Cardiac muscle cell (in vitro differentiated cells and primary cell): ENCODE results near the gene LYST. TPM values are rescaled to one million over a fixed set of nuclear protein-coding genes. Genes with fewer than 3 reads are reported as not detected.

Experiments used
- DNase-seq, 2 donors: peaks; one replicate each; pipeline versions ENCODE4 v3.0.0 to v3.0.0-alpha.2; 2010 to 2017; ENCODE audit warnings: low read depth in 1 of 2, low spot score in 1 of 2
- H3K27ac ChIP-seq: fragments of 200-600 bp; sonication (generic); 2 replicates; pipeline ENCODE4 v1.5.1; 2016
- H3K27me3 ChIP-seq: fragments of 200-600 bp; sonication (generic); 2 replicates; pipeline ENCODE4 v1.6.0; 2016; ENCODE audit warnings: control low read depth
- H3K36me3 ChIP-seq: fragments of 200-600 bp; sonication (generic); 2 replicates; pipeline ENCODE4 v1.5.1; 2016; ENCODE audit warnings: control low read depth
- H3K4me1 ChIP-seq: fragments of 200-600 bp; sonication (generic); 2 replicates; pipeline ENCODE4 v1.8.1; 2017; ENCODE audit warnings: low read depth, mild to moderate bottlenecking, mixed run types
- H3K4me3 ChIP-seq: fragments of 200-600 bp; sonication (generic); 2 replicates; pipeline ENCODE4 v1.5.1; 2016; ENCODE audit warnings: mild to moderate bottlenecking
- H3K9me3 ChIP-seq: fragments of 200-600 bp; sonication (generic); 2 replicates; pipeline ENCODE4 v1.5.1; 2017; ENCODE audit warnings: low read depth, mild to moderate bottlenecking, control low read depth
- CTCF ChIP-seq: IDR thresholded peaks from 2 replicates; pipeline ENCODE4 v1.5.1; 2012; ENCODE audit warnings: low read depth, mild to moderate bottlenecking, low read length
- polyA plus RNA-seq: library from polyadenylated mRNA; unstranded; fragments of >200 nt; fragmentation: Nextera tagmentation; extraction: Ambion mirVana; gene quantifications from 2 replicates; pipeline ENCODE4 v1.2.1, GENCODE V29; 2016
- total RNA-seq: library from RNA; depleted of rRNA; stranded (reverse); fragments of >200 nt; gene quantifications from 2 replicates; pipeline ENCODE4 v1.2.3, GENCODE V29; 2016

LYST gene
- total and polyA plus RNA-seq, 2 experiments from 2014 or later: 4.5 to 5.2 TPM

GRCh38 chr1:235724730-235725129 lies 142.0 kb downstream of the LYST start:
- TF ChIP-seq CTCF: no peak
- Histone ChIP-seq H3K27ac (no peak overlapping the region), H3K9me3 (no peaks in the 10 kb centered on the region), H3K27me3 (no peaks in the 10 kb centered on the region), H3K4me1 (no peaks in the 10 kb centered on the region), H3K4me3 (no peak overlapping the region), H3K36me3 (peaks cover 5% of the 10 kb centered on the region)
- DNase-seq: no peak

GRCh38 chr1:235722858-235723257 lies 143.8 kb downstream of the LYST start:
- Histone ChIP-seq H3K36me3 (no peaks in the 10 kb centered on the region), H3K4me1 (no peaks in the 10 kb centered on the region), H3K27ac (no peak overlapping the region), H3K27me3 (no peaks in the 10 kb centered on the region), H3K4me3 (no peak overlapping the region), H3K9me3 (no peaks in the 10 kb centered on the region)
- no peak for TF ChIP-seq CTCF
- DNase-seq: no peak

- no peaks in the 10 kb centered on the region for H3K9me3 ChIP-seq
- no peaks in the 10 kb centered on the region for H3K36me3 ChIP-seq
- no peak for TF ChIP-seq CTCF
- H3K27ac ChIP-seq: no peak overlapping the region
- H3K4me3 ChIP-seq: no peak overlapping the region
- no peaks in the 10 kb centered on the region for H3K27me3 ChIP-seq
- no peaks in the 10 kb centered on the region for H3K4me1 ChIP-seq
- DNase-seq: no peak
Observed at GRCh38 chr1:235721982-235722381, 144.7 kb downstream of the LYST start.

DNA sequence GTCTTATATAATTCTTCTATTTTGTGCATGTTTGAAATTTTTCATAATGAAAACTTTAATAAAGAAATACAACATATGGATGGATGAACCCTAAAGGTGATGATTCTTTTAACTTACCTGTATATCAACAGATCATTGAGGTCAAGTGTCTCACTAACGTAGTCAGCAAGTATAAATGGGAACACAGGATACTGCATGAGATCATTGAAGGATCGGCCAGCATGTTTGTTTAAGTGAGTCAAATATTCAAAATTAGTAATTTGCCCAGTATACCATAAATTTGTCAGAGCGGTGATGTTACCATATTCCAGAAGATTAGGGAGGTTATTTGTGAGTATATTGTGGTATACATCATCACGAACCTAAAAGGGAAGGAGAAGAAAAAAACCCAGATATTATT lies 146.2 kb downstream of the LYST start:
- no peak for DNase-seq
- no peaks in the 10 kb centered on the region for H3K36me3 ChIP-seq
- H3K4me3 ChIP-seq: no peak overlapping the region
- no peaks in the 10 kb centered on the region for H3K4me1 ChIP-seq
- H3K27ac ChIP-seq: no peak overlapping the region
- TF ChIP-seq CTCF: no peak
- no peaks in the 10 kb centered on the region for H3K9me3 ChIP-seq
- H3K27me3 ChIP-seq: no peaks in the 10 kb centered on the region

DNA sequence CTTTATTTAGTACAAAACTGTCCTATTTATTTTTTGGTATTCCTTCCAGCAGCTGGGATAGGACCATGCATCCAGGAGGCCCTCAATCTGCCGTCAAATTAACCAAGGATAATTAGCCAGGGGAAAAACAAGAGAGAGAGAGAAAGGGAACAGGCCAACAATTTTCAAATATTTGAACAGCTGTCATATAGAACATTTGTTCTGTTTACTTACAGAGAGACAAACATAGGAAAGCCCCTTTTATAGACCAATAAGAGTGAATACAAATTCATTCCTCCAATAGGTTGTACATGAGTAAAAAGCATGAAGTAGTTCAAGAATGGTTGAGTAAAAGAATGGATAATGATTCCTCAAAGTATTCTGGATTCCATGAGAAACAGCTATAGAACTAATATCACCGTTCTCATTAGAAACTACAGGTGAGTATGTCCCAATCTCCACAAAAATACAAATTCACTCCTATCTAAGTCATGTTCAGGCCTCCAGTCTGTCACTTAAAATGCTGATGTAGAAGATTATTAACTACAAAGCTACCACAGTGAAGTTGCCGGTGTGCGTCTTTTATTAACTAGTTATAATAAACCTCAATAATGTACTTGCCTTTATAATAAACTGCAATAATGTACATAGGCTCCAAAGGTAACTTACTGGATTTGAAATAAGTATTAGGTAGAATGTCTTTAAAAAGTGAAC lies 152.4 kb downstream of the LYST start:
- Histone ChIP-seq H3K27me3 (no peaks in the 10 kb centered on the region), H3K27ac (no peak overlapping the region), H3K36me3 (peaks cover 4% of the 10 kb centered on the region), H3K9me3 (no peaks in the 10 kb centered on the region), H3K4me1 (no peaks in the 10 kb centered on the region), H3K4me3 (no peak overlapping the region)
- no peak for DNase-seq
- TF ChIP-seq CTCF: no peak
